HG02798 (cell line): ENCODE measurements around the gene SAMD1.
"Not testable (repeated sequence)": the region's sequence is repeated elsewhere in the genome, so short reads cannot be mapped to it uniquely, and the experiment has no call there.

Experiments
- ATAC-seq: cut with Tn5 transposase; IDR thresholded peaks from one replicate; pipeline ENCODE4 v1.9.1; 2021; ENCODE audit warnings: mild to moderate bottlenecking; ENCODE audit not compliant: unreplicated experiment, poor library complexity

SAMD1 gene

DNA sequence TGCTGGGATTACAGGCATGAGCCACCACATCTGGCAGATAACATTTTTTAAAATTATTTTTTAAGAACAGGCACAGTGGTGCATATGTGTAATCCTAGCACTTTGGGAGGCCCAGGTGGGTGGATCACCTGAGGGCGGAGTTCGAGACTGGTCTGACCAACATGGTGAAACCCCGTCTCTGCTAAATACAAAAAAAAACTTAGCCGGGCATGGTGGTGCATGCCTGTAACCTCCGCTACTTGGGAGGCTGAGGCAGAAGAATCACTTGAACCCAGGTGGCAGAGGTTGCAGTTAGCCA, 28.0 kb downstream of the SAMD1 start:
- ATAC-seq: no peak

DNA sequence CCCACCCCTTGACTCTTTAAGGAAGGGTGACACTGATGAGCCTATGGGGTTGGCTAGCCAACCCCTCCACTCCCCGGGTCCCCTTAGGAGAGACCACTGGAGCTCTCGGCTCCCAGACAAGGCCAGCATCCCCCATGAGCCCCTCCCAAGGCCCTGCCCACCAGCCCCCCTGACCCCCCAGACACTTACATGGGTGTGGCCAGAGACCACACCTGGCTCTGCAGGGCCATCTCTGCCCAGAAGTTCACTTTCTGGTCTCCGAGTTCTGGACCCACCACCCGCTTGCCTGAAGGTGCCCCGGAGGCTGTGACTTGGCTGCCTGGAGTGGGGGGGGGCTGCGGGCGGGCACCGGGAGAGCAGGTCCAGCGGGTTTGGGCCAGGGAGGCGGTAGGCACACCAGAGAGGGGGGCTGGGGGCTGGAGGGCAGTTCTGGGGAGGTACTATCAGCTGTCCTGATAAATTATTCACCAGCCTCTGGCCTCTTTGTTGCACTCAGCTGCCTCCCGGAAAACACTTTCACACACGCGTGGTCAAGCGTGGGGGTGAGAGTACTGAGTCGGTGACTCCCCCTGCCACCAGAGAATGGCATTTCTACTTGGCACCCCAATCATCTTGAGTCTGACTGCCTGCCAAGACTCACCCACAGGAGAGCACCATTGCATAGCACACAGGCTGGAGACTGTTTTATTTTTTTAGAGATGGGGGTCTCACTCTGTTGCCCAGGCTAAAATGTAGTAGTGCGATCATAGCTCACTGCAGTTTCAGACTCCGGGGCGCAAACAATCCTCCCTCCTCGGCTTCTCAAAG, 28.6 kb downstream of the SAMD1 start, which contains the start of gene PALM3:
Gene PALM3, minus strand, starts transcription at position 326 of the 807 bp plus-strand sequence. Its CDS starts 96 bp downstream, at position 230.
- ATAC-seq: no peak

DNA sequence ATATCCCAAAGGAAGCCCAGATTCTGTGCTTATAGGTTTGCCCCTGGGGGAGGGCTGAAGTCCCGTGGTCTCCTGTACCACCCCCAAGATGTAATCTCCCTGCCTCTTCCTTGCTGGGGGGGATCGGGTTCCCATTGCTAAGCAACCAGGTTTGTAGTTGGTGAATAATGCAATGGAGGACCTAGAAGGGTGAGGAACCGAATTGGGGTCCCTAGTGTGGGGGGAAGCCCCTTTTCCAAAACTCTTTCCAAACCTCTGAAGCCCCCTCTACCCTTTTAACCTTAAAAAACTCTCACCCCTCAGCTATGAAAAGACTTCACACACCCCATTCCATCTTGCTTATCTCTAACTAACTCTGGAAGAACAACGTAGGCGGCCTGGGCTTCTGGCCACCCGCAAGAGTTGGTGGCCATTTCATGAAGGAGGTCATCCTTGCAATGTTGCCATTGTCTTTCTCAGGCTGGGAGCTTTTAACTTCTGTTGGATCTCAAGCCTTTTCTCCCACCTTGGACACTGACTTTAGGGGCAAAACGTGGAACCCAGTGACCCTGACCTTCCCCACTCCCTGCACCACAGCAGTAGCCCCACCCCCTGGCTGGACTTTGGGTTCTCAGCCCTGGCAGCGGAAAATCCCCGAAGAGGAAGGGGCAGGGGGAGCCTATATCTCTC, 29.3 kb downstream of the SAMD1 start:
- no peak for ATAC-seq

DNA sequence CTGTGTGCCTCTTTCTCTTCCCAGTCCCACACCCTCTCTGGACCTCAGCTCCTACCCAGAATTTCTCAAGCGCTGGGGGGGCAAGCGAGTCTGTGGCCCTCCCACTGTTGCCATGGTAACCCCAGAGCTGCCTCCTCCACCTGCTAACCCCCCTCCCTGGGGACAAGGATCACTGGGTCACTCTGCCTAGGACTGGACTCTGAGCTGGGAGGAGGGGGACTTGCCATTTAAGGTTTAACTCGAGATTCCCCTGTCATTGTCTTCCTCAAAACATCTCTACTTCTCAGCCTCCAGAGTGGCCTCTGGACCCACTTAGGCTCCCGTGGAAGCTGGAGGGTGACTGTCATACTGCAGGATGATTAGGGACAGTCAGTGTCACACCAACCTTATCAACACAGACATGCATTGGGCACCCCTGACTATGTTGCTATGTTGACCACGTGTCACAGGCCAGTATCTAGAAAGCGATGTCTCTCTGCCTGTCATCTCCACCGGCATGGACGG, 30.8 kb downstream of the SAMD1 start:
- ATAC-seq: no peak

DNA sequence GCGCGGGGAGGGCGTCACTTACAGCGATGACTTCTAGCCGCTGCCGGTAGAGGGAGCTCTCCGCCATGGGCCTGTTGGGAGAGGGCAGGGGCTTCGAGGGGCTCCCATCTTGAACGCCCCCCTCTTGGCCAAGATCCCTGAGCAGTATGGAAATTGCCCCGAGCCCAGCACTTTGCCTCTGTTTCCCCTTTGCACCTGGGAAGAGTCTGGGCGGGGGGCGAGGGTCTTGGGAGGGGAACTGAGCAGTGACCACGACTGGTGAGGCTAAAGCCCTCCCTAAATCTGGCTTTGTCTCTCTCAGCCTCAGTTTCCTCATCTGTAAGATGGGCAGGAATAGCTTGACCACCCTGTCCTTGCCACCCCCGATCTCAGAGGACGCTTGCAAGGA, 31.5 kb downstream of the SAMD1 start:
- no peak for ATAC-seq

DNA sequence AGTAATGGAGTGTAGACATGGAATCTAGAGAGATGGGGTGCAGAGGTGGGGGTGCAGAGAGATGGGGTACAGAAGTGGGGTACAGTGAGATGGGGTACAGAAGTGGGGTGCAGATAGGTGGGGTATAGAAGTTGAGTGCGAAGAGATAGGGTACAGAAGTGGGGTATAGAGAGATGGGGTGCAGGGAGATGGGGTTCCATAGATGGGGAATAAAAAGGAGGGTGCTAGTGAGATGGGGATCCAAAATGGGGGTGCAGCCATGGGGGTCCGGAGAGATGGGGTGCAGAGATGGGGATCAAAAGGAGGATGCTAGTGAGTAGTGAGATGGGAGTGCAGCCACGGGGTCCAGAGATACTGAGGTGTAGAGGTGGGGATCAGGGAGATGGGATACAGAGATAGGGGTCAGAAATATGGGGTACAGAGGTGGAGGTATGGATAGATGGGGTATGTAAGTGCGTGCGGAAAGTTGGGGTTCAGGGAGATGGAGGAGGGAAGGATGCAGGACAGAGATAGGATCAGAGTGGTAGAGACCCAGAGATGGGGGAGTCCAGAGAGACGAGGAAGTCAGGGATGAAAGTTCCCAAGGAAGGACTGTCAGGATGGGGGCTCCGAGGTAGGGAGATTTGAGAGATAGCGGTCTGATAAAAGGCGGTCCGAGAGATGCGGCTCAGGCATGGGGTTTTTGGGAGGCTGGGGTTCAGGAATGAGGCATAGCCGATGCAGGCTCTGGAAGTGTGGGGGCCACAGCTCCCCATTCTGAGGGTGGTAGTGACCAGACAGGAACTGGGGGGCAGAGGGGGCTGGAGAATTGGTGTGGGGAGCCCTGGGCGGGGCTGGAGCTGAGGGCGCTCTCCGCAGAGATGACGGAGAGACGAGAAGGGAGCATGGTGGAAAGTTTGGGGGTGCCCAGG, 32.1 kb downstream of the SAMD1 start:
- ATAC-seq: no peak

DNA sequence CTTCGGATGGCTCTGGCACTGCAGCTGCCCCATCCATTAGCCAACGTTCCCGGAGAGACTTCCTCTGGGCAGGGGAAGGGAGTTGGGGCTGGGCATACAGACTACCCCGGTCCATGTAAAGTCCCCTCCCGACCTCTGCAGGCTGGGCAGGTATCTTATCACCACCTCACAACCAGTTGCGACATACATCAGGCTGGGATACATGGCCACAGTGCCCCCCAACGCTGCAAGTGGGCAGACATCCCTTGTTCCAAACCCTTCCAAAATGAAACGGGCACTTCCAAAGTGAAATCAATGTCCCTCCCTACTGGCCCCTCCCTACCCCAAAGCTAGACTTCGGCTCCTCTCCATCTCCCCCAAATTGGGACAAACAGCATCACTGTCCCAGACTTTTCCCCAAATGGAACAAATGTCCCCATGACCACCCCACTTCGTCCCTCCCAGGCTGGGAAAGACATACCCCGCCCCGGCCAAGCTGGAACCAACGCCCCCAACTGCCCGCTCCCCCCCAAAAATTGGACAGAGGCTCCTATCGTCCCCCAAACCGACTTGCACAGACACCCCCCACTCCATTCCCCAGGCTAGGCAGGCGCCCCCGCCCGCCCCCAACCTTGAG, 33.7 kb downstream of the SAMD1 start:
- no peak for ATAC-seq

DNA sequence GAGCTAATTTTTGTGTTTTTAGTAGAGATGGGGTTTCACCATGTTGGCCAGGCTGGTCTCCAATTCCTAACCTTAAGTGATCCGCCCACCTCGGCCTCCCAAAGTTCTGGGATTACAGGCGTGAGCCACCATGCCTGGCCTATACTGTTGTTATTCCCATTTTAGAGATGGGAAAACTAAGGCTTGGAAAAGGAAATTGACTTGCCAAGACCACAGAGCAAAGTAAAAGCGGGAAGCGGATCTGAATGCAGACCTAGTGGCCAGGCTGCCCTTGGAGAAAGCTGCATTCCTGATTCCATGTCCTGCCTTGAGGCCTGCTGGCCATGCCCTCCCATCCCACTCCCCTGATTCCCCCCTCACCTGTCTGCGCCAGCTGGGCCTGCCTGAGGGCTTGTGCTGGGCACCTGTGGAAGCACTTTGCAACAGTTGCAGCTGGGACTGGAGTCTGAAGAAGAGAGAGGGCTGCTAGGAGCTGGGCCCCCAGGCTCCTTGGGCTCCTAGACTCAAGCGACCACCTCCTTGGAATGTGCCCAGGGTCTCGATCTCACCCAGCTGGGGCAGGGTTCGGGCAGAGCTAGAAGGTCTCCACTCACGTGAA, 34.4 kb downstream of the SAMD1 start:
- no peak for ATAC-seq

DNA sequence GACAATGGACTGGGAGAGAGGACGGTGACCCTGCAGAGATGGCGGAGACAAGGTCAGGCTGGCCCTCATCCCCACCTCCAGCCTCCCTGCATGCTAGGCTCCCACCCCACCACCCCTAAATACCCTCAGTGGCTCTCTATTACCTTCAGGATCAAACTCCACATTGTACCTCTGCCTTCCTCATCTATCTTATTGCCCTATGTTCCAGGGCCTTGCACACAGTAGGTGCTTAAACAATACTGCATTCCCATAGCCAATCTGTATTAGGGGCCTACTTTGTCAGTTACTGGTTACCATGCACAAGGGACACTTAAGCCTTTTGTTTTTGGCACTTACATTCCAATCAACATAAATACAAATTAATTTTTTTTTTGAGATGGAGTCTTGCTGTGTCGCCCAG, 35.2 kb downstream of the SAMD1 start:
- ATAC-seq: no peak

DNA sequence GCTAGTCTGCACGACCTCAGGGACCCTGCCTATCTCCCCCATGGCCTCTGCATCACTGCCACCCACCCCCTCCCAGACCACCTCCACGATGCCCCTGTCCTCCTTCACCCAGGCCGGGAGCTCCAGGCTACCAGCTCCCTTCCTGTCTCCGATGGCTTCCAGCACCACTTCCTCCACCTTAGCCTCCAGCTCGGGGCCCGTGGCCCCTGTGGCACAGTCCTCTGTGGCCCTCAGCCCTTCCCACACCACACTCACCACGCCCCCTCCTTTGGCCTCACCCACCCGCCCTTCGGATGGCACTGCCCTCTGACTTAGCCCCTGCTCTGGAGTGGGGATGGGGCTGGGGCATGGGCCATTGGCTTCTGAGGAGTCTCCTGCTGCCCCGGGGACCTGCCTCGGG, 35.8 kb downstream of the SAMD1 start:
- no peak for ATAC-seq

DNA sequence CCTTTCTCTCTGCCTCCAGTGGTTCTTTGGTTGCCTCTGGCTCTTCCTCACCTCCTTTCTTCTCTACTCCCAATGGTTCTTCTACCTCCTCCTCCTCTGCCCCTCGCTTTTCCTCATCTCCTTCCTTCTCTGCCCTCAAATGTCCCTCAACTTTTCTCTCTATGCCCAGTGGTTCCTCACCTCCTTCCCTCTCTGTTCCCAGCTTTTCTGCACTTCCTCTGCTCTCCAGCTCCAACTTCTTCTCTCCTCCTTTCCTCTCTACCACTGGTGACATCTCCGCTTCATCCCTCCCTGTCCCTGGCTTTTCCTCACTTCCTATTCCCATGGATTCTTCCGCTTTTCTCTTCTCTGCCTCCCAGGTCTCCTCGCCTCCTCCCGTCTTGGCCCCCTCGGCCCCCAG, 36.5 kb downstream of the SAMD1 start:
- no peak for ATAC-seq

DNA sequence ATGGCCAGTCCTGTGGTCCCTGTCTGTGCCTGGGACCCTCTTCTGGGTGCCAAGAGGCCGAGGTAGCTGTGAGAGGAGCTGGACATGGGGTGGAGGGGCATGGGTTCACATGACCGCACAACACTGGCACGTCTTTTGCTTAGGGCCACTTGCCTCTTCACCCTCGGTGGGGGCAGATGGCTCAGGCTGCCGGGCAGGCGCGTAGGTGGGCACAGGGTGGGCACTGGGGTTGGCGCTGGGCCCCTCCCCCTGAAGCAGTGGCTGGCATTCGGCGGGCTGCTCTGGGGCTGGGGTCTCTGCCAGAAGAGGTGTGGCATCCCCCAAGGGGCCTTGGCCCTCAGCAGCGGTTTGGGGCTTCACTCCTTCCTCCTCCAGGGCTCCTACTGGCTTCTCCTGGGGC, 37.1 kb downstream of the SAMD1 start:
- ATAC-seq: no peak

DNA sequence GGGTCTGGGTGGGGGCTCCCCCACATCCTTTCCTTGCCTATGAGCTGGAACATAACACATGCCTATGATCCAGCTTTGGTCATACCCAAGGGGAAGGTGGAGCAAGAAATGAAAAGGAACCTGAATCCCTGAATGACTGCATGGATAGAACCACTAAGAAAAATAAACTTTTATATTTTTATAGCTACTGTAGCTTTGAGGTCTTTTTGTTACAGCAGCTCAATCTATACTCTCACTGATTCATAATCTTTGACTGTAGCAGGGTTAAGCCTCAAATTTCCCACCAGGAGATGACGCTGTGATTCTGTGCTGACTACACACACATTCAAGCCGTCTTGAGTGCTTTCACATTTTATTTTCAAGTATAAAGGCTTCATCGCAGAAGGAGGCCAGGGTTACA, 37.5 kb downstream of the SAMD1 start:
- ATAC-seq: no peak

DNA sequence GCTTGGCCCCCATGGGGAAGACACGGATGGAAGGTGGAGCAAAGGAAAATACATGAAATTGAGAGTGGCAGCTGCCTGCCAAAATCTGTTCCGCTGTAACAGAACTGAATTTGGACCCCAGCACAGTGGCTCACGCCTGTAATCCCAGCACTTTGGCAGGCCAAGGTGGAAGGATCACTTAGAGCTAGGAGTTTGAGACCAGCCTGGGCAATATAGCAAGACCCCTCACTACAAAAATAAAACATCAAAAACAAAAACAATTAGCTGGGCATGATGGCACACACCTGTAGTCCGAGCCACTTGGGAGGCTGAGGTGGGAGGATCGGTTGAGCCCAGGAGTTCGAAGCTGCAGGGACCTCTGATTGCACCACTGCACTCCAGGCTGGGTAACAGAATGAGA, 38.1 kb downstream of the SAMD1 start:
- ATAC-seq: no peak

DNA sequence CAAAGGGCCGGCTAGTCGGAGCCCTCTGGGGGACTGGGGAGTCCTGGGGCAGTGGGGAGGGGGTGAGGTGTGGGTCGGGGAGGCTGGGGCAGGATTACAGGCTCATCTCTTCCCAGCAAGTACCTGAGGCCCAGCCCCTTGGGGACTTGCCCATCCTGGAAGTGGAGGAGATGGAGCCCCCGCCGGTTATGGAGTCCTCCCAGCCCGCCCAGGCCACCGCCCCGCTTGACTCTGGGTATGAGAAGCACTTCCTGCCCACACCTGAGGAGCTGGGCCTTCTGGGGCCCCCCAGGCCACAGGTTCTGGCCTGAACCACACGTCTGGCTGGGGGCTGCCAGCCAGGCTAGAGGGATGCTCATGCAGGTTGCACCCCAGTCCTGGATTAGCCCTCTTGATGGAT, 38.6 kb downstream of the SAMD1 start:
- ATAC-seq: no peak

DNA sequence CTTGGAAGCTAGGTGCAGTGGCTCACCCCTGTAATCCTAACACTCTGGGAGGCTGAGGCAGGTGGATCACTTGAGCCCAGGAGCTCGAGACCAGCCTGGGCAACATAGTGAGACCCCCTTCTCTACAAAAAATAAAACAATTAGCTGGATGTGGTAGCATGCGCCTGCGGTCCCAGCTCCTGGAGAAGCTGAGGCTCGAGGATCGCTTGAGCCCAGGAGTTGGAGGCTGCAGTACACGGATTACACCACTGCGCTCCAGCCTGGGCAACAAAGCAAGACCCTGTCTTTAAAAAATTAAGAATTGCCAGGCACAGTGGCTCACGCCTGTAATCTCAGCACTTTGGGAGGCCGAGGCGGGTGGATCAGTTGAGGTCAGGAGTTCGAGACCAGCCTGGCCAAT, 39.6 kb downstream of the SAMD1 start:
- ATAC-seq: not testable (repeated sequence)

DNA sequence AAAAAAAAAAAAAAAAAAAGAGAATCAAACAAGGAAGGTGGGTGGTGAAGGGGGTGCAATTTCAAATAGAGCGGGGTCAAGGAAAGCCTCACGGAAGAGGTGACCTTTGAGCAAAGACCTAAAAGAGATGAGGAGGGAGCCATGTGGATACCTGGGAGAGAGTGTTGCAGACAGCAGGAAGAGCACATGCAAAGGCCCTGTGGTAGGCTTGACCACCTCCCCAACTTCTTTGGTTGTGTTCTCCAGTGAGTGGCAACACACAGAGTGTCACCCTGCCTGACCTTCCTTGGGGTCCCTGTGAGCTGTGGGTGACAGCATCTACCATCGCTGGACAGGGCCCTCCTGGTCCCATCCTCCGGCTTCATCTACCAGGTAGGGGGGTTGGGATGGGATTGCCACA, 40.0 kb downstream of the SAMD1 start:
- ATAC-seq: no peak

DNA sequence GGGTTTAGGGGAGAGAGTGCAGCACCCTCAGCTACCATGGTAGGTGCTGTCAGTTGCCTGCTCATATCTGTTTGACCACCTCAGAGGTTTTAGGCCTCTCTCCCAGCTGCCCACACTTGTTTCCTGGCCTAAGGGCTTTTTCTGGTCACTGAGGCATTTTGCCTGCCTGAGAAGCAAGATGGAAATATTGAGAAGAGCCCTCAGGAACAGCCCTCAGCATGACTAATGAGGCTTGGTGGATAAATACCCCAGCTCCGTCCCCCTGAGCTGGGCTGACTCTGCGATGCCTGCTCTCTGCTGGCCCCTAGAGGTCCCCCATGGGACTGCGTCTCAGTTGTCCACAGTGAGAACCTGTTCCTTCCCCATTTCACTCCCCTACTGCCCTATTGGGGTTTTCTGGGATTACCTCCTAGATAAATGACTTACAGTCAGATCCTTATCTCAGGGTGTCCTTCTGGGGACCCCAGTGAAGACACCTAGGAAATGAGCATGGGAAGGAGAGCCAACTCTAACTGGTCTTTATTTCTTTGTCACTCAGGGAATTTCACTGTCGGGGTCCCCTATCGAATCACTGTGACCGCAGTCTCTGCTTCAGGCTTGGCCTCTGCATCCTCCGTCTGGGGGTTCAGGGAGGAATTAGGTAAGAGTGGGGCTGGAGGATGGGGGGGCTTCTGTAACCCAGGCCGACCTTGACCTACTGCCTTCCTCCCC, 42.0 kb downstream of the SAMD1 start:
- ATAC-seq: no peak

DNA sequence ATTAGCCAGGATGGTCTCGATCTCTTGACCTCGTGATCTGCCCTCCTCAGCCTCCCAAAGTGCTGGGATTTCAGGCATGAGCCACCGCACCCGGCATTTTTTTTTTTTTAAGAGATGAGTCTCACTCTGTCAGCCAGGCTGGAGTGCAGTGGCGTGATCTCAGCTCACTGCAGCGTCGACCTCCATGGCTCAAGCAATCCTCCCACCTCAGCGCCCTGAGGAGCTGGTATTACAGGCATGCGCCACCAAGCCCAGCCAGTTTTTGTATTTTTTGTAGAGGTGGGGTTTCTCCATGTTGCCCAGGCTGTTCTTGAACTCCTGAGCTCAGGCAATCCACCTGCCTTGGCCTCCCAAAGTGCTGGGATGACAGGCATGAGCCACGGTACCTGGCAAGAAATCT, 42.7 kb downstream of the SAMD1 start:
- not testable (repeated sequence) for ATAC-seq
